PC-3 (cell line): ENCODE results near the gene PEAK3. TPM values are rescaled to one million over a fixed set of nuclear protein-coding genes. Genes with fewer than 3 reads are reported as not detected.

ENCODE experiments used
- ATAC-seq: fragments of 200-7000 bp; cut with Tn5 transposase; 2 replicates; pipeline ENCODE4 v1.9.1; 2020; ENCODE audit warnings: mild to moderate bottlenecking, moderate library complexity
- BruUV-seq: library from RNA; stranded (reverse); fragments of 400-500 nt; replicated peaks from 2 replicates; lab custom pipeline; 2021; lab: Mats Ljungman, UMichigan
- CTCF ChIA-PET: fragments of 300-600 bp; sonication (Branson Sonifier 250); formaldehyde crosslinking; loops from one replicate; lab custom pipeline; 2022; ENCODE audit warnings: antibody characterized with exemption; lab: Charles Lee
- POLR2A ChIA-PET: fragments of 300-600 bp; sonication (Branson Sonifier 250); formaldehyde crosslinking; loops from one replicate; lab custom pipeline; 2022; ENCODE audit warnings: antibody characterized with exemption; ENCODE audit not compliant: unreplicated experiment; lab: Charles Lee
- DNase-seq: peaks from one replicate; pipeline ENCODE4 v3.0.0-alpha.2; 2015
- H2AFZ ChIP-seq: fragments of 300-600 bp; sonication (generic); 2 replicates; pipeline ENCODE4 v1.6.0; 2016; ENCODE audit warnings: antibody characterized with exemption, low read length
- H3F3A ChIP-seq: fragments of 300-600 bp; sonication (generic); one replicate; pipeline ENCODE4 v1.6.0; 2017; ENCODE audit warnings: antibody characterized with exemption, low read length, control low read depth, mild to moderate bottlenecking; ENCODE audit not compliant: unreplicated experiment
- H3K27ac ChIP-seq: fragments of 300-600 bp; sonication (generic); 2 replicates; pipeline ENCODE4 v1.5.1; 2016; ENCODE audit warnings: mild to moderate bottlenecking, low read length
- H3K27me3 ChIP-seq: fragments of 300-600 bp; sonication (generic); 2 replicates; pipeline ENCODE4 v1.6.1; 2016; ENCODE audit warnings: low read length, mixed read lengths
- H3K36me3 ChIP-seq: fragments of 300-600 bp; sonication (generic); 2 replicates; pipeline ENCODE4 v1.6.1; 2016; ENCODE audit warnings: low read depth, mixed run types, low read length, mixed read lengths
- H3K4me1 ChIP-seq: fragments of 300-600 bp; sonication (generic); 2 replicates; pipeline ENCODE4 v1.5.1; 2016; ENCODE audit warnings: low read length; ENCODE audit not compliant: insufficient read depth
- H3K4me2 ChIP-seq: fragments of 300-600 bp; sonication (generic); 2 replicates; pipeline ENCODE4 v1.6.0; 2016; ENCODE audit warnings: low read length
- H3K4me3 ChIP-seq: fragments of 300-600 bp; sonication (generic); 2 replicates; pipeline ENCODE4 v1.5.1; 2016; ENCODE audit warnings: mild to moderate bottlenecking, low read length, mixed read lengths
- H3K79me2 ChIP-seq: fragments of 300-600 bp; sonication (generic); 2 replicates; pipeline ENCODE4 v1.6.1; 2017; ENCODE audit warnings: low read length, mixed read lengths
- H3K9ac ChIP-seq: fragments of 300-600 bp; sonication (generic); 2 replicates; pipeline ENCODE4 v1.6.0; 2016; ENCODE audit warnings: mild to moderate bottlenecking, low read length
- H3K9me2 ChIP-seq: fragments of 300-600 bp; sonication (generic); replicated peaks from 2 replicates; pipeline ENCODE4 v1.6.1; 2016; ENCODE audit warnings: mixed run types, low read length, mixed read lengths
- H3K9me3 ChIP-seq: fragments of 300-600 bp; sonication (generic); 2 replicates; pipeline ENCODE4 v1.6.1; 2016; ENCODE audit warnings: low read length, mixed read lengths
- H4K20me1 ChIP-seq: fragments of 300-600 bp; sonication (generic); 2 replicates; pipeline ENCODE4 v1.6.1; 2016; ENCODE audit warnings: low read length, mixed read lengths
- EZH2 ChIP-seq: fragments of 300-600 bp; sonication (generic); IDR thresholded peaks from one replicate; pipeline ENCODE4 v1.6.1; 2017; ENCODE audit warnings: antibody characterized with exemption, mild to moderate bottlenecking, low read length; ENCODE audit not compliant: unreplicated experiment
- EZH2phosphoT487 ChIP-seq: fragments of 300-600 bp; sonication (generic); IDR thresholded peaks from 2 replicates; pipeline ENCODE4 v1.6.1; 2018; ENCODE audit warnings: mild to moderate bottlenecking, antibody characterized with exemption, low read length, borderline replicate concordance
- intact Hi-C: fragments of 100-400 bp; cut with micrococcal nuclease; formaldehyde crosslinking; loops from 2 replicates; pipeline ENCODE4 v1.9.0; 2023
- total RNA-seq: library from RNA; depleted of rRNA; stranded (reverse); fragments of >200 nt; gene quantifications from 2 replicates; pipeline ENCODE4 v1.2.3, GENCODE V29; 2014
- TF ChIP-seq, protein P1 (sequence below): fragments of 300-600 bp; sonication (generic); conservative IDR thresholded peaks from 2 replicates; pipeline ENCODE4 v1.5.1; 2017; ENCODE audit warnings: antibody characterized with exemption, low read depth, mild to moderate bottlenecking, low read length

Gene PEAK3
- total RNA-seq, 1 experiment from 2014 or later, result not detected

DNA sequence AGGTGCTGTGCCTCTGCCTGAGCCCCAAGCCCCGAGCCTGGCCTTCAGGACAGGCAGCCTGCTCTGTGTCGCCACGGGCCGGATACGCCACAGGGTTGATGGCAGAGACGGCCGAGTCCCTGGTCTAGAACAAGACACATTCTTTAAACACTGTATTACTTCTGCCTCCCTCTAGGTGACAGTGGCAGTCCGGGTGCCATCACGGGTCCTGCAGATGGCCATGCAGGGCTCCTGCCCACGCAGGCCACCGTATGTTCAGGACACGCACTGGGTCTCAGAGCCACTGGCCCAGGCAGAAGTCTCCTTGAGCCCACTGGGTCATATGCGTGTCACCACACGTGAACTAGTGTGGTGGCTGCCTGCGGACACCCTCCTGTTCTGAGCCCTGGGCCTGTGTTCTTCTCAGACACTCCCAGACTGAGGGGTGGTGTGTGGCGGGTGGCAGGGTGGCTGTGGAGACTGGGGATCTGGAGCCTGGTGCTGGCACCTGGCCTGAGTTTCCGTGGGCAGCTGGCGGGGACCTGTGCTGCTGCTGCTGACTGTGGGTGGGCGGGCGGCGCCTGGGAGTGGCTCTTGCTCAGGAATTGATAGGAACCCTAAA, 50.3 kb downstream of the PEAK3 start:
- no peak overlapping the region for H3K4me3 ChIP-seq
- BruUV-seq, result no TSS peak
- H3K27me3 ChIP-seq, result no peaks in the 10 kb centered on the region
- POLR2A ChIA-PET, result no interaction called here
- ATAC-seq, result no peak
- 0 out of 2 replicates have a peak, but pooled peaks cover 5% of the 10 kb centered on the region for H3K36me3 ChIP-seq
- H2AFZ ChIP-seq, result no peak overlapping the region
- no peaks in the 10 kb centered on the region for H3K9me3 ChIP-seq
- intact Hi-C loops, result loop anchor here (10.0 kb wide), 1 partner anchor 83 kb away; no protein-coding TSS in a partner anchor
- H3K79me2 ChIP-seq, result peaks cover 33% of the 10 kb centered on the region
- no peaks in the 10 kb centered on the region for H3K4me1 ChIP-seq
- no peak overlapping the region for H3K9ac ChIP-seq
- DNase-seq, result no peak
- no peaks in the 10 kb centered on the region for H3F3A ChIP-seq
- CTCF ChIA-PET, result no interaction called here
- TF ChIP-seq EZH2 (no peak), EZH2phosphoT487 (no peak)
- TF ChIP-seq, protein P1, sequence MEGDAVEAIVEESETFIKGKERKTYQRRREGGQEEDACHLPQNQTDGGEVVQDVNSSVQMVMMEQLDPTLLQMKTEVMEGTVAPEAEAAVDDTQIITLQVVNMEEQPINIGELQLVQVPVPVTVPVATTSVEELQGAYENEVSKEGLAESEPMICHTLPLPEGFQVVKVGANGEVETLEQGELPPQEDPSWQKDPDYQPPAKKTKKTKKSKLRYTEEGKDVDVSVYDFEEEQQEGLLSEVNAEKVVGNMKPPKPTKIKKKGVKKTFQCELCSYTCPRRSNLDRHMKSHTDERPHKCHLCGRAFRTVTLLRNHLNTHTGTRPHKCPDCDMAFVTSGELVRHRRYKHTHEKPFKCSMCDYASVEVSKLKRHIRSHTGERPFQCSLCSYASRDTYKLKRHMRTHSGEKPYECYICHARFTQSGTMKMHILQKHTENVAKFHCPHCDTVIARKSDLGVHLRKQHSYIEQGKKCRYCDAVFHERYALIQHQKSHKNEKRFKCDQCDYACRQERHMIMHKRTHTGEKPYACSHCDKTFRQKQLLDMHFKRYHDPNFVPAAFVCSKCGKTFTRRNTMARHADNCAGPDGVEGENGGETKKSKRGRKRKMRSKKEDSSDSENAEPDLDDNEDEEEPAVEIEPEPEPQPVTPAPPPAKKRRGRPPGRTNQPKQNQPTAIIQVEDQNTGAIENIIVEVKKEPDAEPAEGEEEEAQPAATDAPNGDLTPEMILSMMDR, result 0 out of 2 replicates have a peak, but pooled peaks have one; percentile 19
- H4K20me1 ChIP-seq, result no peaks in the 10 kb centered on the region
- H3K4me2 ChIP-seq, result no peak overlapping the region
- no peaks in the 10 kb centered on the region for H3K9me2 ChIP-seq
- H3K27ac ChIP-seq, result no peak overlapping the region

DNA sequence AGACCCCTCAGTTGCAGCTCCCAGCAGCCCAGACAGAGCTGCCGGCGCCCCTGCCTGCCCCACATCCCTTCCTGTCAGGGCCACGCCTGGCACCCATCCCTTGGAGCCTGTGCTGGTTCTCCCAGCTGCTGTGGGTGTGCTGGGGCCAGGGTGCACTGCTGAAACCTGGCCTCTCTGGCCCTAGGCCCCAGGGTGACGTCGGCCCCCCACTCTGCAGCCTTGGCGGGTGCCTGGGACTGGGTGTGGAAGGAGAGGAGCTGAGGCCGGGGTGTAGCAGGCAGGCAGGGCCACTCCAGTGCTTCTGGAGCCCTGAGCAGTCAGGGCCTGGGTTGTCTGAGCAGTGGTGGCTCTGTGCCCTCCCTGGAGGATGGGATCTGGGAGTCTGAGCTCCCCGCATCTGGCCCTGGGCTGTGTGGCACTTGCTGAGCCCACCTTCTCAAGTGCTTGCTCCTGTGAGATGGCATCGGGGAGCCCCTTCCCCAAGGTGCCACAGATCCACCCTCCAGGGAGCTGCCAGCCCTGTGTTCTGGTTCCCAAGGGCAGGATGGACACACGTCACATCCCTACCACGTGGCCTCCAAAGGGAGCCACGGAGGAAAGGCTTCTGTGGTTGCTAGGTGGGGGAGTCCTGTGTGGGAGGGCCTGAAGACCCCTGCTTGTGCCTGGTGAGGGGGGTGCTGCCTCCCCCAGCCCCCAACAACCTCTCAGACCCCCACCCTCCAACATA, 51.0 kb downstream of the PEAK3 start:
- no peak overlapping the region for H3K27ac ChIP-seq
- H4K20me1 ChIP-seq, result no peaks in the 10 kb centered on the region
- H3K4me2 ChIP-seq, result no peak overlapping the region
- DNase-seq (no peak), ATAC-seq (no peak)
- TF ChIP-seq EZH2phosphoT487, result no peak
- TF ChIP-seq EZH2, result no peak
- TF ChIP-seq, protein P1, result no peak
- no TSS peak for BruUV-seq
- no peaks in the 10 kb centered on the region for H3K27me3 ChIP-seq
- 0 out of 2 replicates have a peak, but pooled peaks cover 5% of the 10 kb centered on the region for H3K36me3 ChIP-seq
- no peaks in the 10 kb centered on the region for H3K9me3 ChIP-seq
- H3K9me2 ChIP-seq, result no peaks in the 10 kb centered on the region
- intact Hi-C loops, result loop anchor here (10.0 kb wide), 1 partner anchor 84 kb away; no protein-coding TSS in a partner anchor
- H3K4me3 ChIP-seq, result no peak overlapping the region
- ChIA-PET POLR2A (no interaction called here), CTCF (no interaction called here)
- peaks cover 31% of the 10 kb centered on the region for H3K79me2 ChIP-seq
- no peaks in the 10 kb centered on the region for H3F3A ChIP-seq
- H3K9ac ChIP-seq, result no peak overlapping the region
- H2AFZ ChIP-seq, result no peak overlapping the region
- no peaks in the 10 kb centered on the region for H3K4me1 ChIP-seq
